ENCODE data around the gene CAND2.
"Not testable (repeated sequence)": the region's sequence is repeated elsewhere in the genome, so short reads cannot be mapped to it uniquely, and the experiment has no call there.

Gene CAND2

DNA sequence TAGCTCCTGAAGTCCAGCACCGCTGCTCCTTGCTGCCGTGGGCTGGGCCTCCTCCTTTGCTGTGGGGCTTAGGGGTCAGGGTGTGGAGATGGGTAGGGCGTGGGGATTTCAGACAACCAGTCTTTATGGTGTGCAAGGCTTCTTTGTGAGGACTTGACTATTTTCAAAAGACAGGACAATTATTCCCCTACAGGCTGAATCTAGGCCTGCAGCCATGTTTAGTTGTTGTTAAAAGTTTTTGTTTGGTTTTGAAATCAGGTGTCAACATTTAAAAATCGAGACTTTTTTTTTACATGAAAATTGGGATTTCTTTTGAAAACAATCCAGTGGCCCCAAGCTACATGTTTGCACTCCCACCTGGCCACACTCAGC lies 34.3 kb downstream of the CAND2 start:
- DNase-seq, result no peak

DNA sequence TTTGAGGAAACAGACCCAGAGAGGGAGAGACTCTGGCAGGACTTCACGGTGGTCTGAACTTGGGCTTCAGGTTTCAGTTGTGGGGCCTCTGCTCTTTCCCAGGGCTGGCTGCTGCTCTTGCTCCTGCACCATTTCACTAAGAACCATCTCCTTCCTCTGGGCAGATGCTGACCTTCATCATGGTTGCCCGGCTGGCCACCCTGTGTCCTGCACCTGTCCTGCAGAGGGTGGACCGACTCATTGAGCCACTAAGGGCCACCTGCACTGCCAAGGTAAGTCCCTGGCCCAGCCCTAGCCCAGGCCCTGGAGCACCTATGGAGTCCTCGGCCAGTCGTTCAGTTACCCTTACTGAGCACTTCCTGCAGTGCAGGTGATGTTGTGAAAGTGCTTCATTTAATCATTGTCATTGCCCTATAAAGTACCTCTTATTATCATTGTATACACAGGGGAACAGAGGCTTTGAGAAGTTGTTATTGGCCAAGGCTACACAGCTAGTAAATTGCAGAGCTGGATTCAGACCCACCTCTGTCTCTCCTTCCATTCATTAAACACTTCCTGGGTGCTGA lies 34.9 kb downstream of the CAND2 start:
- DNase-seq, result no peak

- DNase-seq, result no peak
Measured at GRCh38 chr3:12832350-12833221, 36.1 kb downstream of the CAND2 start.

- no peak for DNase-seq
Measured at GRCh38 chr3:12833222-12834161, 37.0 kb downstream of the CAND2 start.

- DNase-seq, result no peak
Measured at GRCh38 chr3:12835052-12835665, 38.7 kb downstream of the CAND2 start.

GRCh38 chr3:12837295-12837986 lies 41.0 kb downstream of the CAND2 start:
- DNase-seq, result no peak

DNA sequence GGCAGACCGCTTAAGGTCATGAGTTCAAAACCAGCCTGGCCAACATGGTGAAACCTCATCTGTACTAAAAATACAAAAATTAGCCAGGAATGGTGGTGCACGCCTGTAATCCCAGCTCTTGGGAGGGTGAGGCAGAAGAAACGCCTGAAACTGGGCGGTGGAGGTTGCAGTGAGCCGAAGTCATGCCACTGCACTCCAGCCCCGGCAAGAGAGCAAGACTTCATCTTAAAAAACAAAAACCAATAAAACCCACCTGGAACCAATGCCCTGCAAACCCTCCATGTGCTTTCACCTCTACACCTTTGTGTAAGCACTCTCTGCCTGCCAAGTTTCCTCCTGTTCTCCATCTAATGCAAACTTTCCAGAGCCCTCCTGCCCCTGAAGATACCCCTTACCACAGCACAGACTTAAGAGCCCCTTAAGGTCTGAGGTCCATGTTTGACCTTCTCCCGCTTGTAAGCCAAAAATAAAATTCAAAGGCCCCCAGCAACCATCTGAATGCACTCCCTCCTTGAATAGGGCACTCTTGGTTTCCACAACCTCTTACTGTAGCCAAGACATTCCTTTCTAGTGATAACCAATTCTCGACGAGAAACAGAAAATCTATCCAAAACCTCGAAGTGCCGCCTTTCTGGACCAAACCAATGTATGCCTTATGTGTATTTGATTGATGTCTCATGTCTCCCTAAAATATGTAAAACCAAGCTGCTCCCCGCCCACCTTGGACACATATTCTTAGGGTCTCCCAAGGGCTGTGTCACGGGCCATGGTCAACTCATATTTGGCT lies 41.9 kb downstream of the CAND2 start:
- no peak for DNase-seq

- DNase-seq, result no peak
Measured at GRCh38 chr3:12839156-12839946, 42.9 kb downstream of the CAND2 start.

- not testable (repeated sequence) for DNase-seq
Measured at GRCh38 chr3:12840148-12840547, 43.7 kb downstream of the CAND2 start.

GRCh38 chr3:12840591-12841148 lies 44.2 kb downstream of the CAND2 start:
- peak in 6 of 56 donors; percentile 22 to 68 (median 41) for DNase-seq

GRCh38 chr3:12841149-12841969 lies 44.9 kb downstream of the CAND2 start, which contains the start of gene RPL32:
Gene RPL32 (minus strand): TSS chr3:12841565. CDS start chr3:12840237, 1,328 bp downstream.
- DNase-seq, result peak; percentile 21 to 93 (median 76)

GRCh38 chr3:12841970-12842328 lies 45.5 kb downstream of the CAND2 start:
- no peak for DNase-seq

DNA sequence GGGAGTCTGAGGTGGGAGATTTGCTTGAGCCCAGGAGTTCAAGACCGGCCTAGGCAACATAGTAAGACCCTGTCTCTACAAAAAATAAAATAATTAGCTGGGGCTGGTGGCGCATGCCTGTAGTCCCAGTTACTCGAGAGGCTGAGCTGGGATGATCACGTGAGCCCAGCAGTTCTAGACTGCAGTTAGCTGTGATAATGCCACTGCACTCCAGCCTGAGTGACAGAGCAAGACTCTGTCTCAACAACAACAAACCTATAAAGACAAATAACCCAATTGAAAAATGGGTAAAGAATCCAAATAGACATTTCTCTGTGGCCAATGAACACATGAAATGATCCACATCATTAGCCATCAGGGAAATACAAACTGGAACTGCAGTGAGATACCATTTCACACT lies 46.0 kb downstream of the CAND2 start:
- DNase-seq, result no peak

DNA sequence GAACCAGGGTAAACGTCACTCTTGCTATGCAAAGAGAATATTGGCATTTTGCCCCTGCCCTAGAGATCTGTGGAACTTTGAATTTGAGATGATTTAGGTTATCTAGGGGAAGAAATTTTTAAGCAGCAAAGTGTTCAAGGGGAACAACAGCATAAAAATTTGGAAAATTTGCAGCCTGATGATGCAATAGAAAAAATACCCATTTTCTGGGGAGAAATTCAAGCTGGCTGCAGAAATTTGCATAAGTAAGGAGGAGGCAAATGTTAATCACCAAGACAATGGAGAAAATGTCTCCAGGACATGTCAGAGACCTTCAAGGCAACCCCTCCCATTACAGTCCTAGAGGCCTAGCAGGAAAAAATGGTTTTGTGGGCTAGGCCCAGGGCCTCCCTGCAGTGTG lies 49.3 kb downstream of the CAND2 start:
- DNase-seq, result no peak

DNA sequence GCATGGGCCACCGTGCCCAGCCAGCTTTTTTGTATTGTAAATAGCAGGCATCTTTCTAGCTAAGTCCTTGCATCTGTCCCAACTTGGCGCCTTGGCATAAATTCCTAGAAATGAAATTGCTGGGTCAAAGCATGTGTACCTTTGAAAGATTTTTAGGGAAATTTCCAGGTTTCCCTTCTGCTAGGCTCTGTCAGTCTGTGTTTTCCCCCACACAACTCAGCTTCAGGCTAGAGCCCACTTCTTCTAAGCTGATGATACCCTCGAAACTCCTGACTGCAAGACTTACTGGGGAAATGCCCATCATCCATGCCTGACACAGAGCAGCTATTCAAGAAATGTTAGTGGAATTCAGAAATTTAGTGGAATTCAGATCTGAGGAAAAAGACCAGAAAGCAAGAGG lies 55.7 kb downstream of the CAND2 start:
- DNase-seq, result no peak

DNA sequence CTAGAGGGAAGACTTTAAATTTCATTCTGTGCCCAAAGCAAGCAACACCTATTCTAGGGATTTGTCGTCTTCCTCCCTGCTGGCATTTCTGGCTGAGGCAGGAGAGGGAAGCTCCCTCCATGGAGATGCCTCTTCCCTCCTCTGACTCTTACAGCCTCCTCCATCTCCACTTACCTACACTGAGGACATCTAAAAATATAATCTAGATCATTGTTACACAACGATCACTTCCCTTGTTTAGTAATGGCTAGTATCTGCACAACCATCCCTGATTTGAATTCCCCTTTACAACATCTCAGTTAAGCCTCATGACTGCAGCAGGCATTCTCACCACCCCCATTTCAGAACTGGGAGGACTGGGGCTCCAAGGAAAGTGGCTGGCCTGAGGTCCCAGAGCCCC lies 57.4 kb downstream of the CAND2 start:
- DNase-seq, result peak in 1 of 56 donors; percentile 3

DNA sequence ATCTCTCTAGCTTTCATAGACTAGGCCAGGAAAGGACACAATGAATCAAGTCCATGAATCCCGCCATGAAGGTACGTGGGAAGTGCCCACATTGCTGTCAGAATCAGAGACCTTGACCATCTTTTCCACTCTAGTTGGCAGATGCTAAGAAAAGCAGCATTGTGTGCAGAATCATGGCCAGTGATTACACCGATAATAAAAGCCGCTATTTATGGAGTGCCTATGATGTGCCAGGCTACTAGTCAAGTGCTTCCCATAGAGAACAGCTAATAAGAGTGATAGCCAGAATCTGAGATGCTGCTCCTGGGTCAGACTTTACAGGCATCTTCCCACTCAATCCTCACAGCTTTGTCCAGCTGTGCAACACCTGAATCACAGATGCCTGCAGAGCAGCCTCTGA lies 58.1 kb downstream of the CAND2 start:
- peak in 1 of 56 donors; percentile 10 for DNase-seq

DNA sequence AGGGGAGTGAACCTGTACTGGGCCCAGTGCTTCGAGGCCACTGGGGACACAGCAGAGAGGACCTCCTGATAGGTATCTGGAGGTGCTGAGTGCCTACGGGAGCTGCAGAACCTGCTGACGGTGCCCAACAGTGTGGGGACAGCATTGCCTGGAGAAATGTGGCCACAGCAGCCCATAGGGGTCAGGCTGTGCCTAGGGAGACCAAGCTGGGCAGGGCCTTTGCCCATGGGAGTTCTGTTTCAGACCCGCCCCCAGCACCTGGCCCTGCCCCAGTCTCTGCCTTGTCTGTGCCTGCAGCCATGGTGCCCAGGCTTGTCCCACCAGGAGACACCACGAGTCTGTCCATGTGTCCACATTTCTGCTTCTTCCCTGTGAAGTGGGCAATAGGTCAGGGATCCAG lies 60.1 kb downstream of the CAND2 start:
- DNase-seq, result no peak
